MCF 10A (cell line): ENCODE data around the gene ZFP36L2. TPM values are rescaled to one million over a fixed set of nuclear protein-coding genes. Genes with fewer than 3 reads are reported as not detected.

Experiments used
- BruUV-seq: library from RNA; stranded (reverse); fragments of 400-500 nt; replicated peaks from 2 replicates; lab custom pipeline; 2021; lab: Mats Ljungman, UMichigan
- CTCF ChIA-PET: fragments of 300-600 bp; sonication (Branson Sonifier 250); formaldehyde crosslinking; extraction: SDS; loops from one replicate; lab custom pipeline; 2021; ENCODE audit warnings: antibody characterized with exemption, inconsistent platforms; lab: Yijun Ruan, JAX
- POLR2A ChIA-PET: fragments of 300-600, 350-650 bp; sonication (Branson Sonifier 250); formaldehyde crosslinking; extraction: SDS; loops from one replicate; lab custom pipeline; 2020; ENCODE audit warnings: antibody characterized with exemption, inconsistent platforms; lab: Yijun Ruan, JAX
- DNase-seq: peaks from one replicate; pipeline ENCODE4 v3.0.0-alpha.2; 2018; ENCODE audit not compliant: unreplicated experiment
- H3K27ac Mint-ChIP-seq: one replicate; pipeline ENCODE4 v1.8.0; 2022; ENCODE audit warnings: mild to moderate bottlenecking, low read depth, mixed read lengths; ENCODE audit not compliant: unreplicated experiment
- H3K27me3 Mint-ChIP-seq: one replicate; pipeline ENCODE4 v1.8.0; 2022; ENCODE audit warnings: mixed read lengths; ENCODE audit not compliant: insufficient read depth, unreplicated experiment
- H3K36me3 Mint-ChIP-seq: one replicate; pipeline ENCODE4 v1.8.0; 2022; ENCODE audit warnings: mild to moderate bottlenecking, moderate library complexity, mixed read lengths; ENCODE audit not compliant: insufficient read depth, unreplicated experiment
- H3K4me1 Mint-ChIP-seq: one replicate; pipeline ENCODE4 v1.8.0; 2022; ENCODE audit warnings: mixed read lengths; ENCODE audit not compliant: insufficient read depth, unreplicated experiment
- H3K4me3 Mint-ChIP-seq: one replicate; pipeline ENCODE4 v1.8.0; 2022; ENCODE audit warnings: mild to moderate bottlenecking, moderate library complexity, mixed read lengths; ENCODE audit not compliant: unreplicated experiment
- H3K9me3 Mint-ChIP-seq: one replicate; pipeline ENCODE4 v1.8.0; 2022; ENCODE audit warnings: mixed read lengths; ENCODE audit not compliant: unreplicated experiment
- intact Hi-C: fragments of 100-400 bp; cut with micrococcal nuclease; formaldehyde crosslinking; loops from 2 replicates; pipeline ENCODE4 v1.14.1; 2022
- total RNA-seq: library from RNA; stranded (reverse); gene quantifications from 2 replicates; pipeline ENCODE4 v1.2.3, GENCODE V29; 2022
- TF ChIP-seq, protein P1 (sequence below): fragments of 200-600 bp; IDR thresholded peaks from one replicate; pipeline ENCODE4 v1.8.0; 2022; ENCODE audit warnings: antibody characterized with exemption, mild to moderate bottlenecking; ENCODE audit not compliant: unreplicated experiment

ZFP36L2 gene
- total RNA-seq, 1 experiment from 2014 or later: 162 TPM

DNA sequence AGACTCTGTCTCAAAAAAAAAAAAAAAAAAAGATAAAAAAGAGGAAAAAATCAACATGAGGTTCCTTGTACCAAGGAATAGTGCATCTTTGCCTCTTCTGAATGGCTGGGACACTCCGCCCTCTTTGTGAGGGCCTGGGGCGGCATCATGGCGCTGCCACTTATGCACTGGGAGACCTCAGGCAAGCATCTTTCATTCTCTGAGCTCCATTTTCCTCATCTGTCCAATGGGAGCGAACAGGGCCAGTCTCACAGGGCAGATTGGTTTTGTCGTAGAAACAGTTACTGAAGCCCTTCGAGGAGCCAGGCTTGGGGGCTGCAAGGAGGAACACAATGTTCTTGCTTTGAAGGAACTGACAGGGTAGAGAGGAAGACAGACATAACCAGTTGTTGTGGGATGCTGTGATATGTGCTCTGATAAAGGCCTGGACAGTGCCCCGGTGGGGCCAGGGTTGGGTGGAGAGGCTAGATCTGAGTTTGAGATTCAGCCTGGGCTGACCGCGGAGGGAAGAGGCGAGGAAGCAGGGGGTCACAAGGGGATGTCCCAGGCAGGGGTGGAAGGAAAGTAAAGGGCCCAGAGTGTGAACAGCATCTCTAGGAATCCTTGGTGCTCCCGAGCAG, 14.1 kb downstream of the ZFP36L2 start:
- no peak for DNase-seq

DNA sequence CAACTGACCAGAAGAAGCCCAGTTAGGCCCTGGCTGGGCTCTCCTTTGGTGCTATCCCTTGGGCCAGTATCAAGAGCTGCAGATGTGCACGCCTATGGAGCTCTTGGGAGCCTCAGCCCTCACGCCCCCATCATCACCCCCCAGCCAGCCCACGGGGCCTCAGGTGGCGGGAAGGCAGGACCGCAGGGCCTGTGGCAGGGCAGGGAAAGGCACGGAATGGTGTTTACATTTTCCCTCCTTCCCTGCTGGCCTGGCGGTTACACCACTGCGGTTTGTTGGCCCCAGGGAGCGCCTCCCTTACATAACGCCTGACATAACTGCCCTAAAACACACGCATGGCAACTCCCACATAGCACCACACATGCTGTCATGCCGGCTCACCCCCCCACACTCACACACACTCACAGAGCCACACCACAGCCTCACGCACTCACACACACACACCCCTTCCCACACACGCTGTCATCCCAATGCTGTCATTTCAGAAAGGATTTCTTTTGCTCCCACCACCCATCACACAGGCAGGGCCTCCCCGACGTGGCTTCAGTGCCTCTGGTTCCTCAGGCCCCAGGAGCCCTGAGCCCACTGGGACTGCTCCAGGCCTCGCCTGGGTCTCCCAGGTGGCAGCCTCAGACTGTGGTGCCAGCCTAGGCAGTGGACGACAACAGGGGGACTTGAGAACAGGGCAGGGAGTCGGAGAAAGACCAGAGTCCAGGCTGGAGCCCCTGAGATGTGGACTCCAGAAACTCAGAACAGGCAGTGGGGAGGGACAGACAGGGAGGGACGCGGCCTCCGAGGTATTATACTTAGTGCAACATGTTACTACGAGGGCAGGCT, 15.7 kb downstream of the ZFP36L2 start:
- Mint-ChIP-seq H3K27me3 (no peaks in the 10 kb centered on the region), H3K4me1 (peaks cover 6% of the 10 kb centered on the region), H3K4me3 (no peak overlapping the region), H3K27ac (no peak overlapping the region), H3K36me3 (peaks cover 7% of the 10 kb centered on the region), H3K9me3 (no peaks in the 10 kb centered on the region)
- intact Hi-C loops: no loop called here
- POLR2A ChIA-PET: interaction anchor here (1.0 to 1.3 kb wide), 4 partner anchors 8 to 32 kb away, joined by 3 to 4 read pairs (median 4); no protein-coding TSS in a partner anchor
- TF ChIP-seq, protein P1, sequence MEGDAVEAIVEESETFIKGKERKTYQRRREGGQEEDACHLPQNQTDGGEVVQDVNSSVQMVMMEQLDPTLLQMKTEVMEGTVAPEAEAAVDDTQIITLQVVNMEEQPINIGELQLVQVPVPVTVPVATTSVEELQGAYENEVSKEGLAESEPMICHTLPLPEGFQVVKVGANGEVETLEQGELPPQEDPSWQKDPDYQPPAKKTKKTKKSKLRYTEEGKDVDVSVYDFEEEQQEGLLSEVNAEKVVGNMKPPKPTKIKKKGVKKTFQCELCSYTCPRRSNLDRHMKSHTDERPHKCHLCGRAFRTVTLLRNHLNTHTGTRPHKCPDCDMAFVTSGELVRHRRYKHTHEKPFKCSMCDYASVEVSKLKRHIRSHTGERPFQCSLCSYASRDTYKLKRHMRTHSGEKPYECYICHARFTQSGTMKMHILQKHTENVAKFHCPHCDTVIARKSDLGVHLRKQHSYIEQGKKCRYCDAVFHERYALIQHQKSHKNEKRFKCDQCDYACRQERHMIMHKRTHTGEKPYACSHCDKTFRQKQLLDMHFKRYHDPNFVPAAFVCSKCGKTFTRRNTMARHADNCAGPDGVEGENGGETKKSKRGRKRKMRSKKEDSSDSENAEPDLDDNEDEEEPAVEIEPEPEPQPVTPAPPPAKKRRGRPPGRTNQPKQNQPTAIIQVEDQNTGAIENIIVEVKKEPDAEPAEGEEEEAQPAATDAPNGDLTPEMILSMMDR: no peak
- no peak for DNase-seq
- CTCF ChIA-PET: no interaction called here
- BruUV-seq: no TSS peak

More for the DNA sequence above, 14.1 kb downstream of the ZFP36L2 start:
- ChIA-PET CTCF (interaction anchor here (0.6 to 1.4 kb wide), 5 partner anchors 11 to 237 kb away, joined by 3 to 4 read pairs (median 4); no protein-coding TSS in a partner anchor), POLR2A (interaction anchor here (1.2 kb wide), 1 partner anchor 31 kb away, joined by 4 read pairs; no protein-coding TSS in a partner anchor)
- intact Hi-C loops: no loop called here
- Mint-ChIP-seq H3K9me3 (no peaks in the 10 kb centered on the region), H3K27me3 (no peaks in the 10 kb centered on the region), H3K4me1 (peaks cover 6% of the 10 kb centered on the region), H3K4me3 (no peak overlapping the region), H3K36me3 (peaks cover 22% of the 10 kb centered on the region), H3K27ac (no peak overlapping the region)
- TF ChIP-seq, protein P1: no peak
- BruUV-seq: no TSS peak

DNA sequence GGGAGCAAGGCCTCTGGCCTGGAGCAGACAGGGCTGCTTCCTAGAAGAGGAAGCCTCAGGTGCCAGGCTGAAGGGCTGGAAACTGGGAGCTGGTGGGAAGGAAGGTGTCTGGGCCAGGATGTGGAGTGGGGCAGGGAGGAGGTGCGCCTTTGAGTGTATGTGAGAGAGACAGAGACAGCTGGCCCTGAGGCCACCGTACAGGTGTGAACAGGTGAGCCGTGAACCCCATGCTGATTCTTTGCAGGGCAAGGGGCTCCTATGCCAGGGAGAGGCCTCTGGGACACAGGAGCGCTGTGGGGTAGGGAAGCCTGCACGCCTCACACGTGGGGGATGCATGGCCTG, 16.3 kb downstream of the ZFP36L2 start:
- Mint-ChIP-seq H3K4me3 (no peak overlapping the region), H3K4me1 (peaks cover 6% of the 10 kb centered on the region), H3K27ac (no peak overlapping the region), H3K36me3 (peaks cover 6% of the 10 kb centered on the region), H3K9me3 (no peaks in the 10 kb centered on the region), H3K27me3 (no peaks in the 10 kb centered on the region)
- TF ChIP-seq, protein P1: no peak
- intact Hi-C loops: no loop called here
- ChIA-PET POLR2A (interaction anchor here (1.1 to 1.3 kb wide), 3 partner anchors 8 to 11 kb away, joined by 3 to 4 read pairs (median 4); no protein-coding TSS in a partner anchor), CTCF (no interaction called here)
- no TSS peak for BruUV-seq
- DNase-seq: no peak

DNA sequence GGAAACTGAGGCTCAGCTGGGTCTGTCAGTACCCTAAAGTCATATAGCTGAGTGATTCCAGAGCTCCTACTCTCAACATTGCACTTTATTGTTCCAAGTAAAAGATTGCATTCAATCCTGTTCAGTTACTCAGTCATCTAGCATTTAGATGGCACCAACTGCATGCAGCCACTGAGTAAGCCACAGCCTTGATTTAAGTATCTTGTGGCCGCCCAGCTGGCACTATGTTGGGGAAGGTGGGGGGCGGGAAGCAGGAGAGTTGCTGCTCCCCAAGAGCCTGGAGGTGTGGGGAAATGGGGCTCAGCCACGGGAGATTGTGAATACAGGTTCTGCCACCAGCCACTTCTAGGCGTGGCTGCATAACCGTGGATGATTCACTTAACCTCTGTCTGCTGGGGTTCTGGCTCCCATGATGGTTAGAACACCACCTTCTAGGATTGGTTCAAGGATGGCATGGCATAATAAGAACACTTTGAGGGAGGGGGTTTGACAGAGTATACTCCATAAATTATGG, 17.1 kb downstream of the ZFP36L2 start:
- CTCF ChIA-PET: interaction anchor here (0.8 kb wide), 1 partner anchor 77 kb away, joined by 3 read pairs; no protein-coding TSS in a partner anchor
- Mint-ChIP-seq H3K9me3 (no peaks in the 10 kb centered on the region), H3K27me3 (no peaks in the 10 kb centered on the region), H3K27ac (no peak overlapping the region), H3K4me1 (peaks cover 6% of the 10 kb centered on the region), H3K4me3 (no peak overlapping the region), H3K36me3 (peaks cover 6% of the 10 kb centered on the region)
- POLR2A ChIA-PET: interaction anchor here (1.3 kb wide), 2 partner anchors 9 to 12 kb away, joined by 3 to 4 read pairs; no protein-coding TSS in a partner anchor
- intact Hi-C loops: no loop called here
- no TSS peak for BruUV-seq
- no peak for DNase-seq
- TF ChIP-seq, protein P1: no peak
